Ishikawa (cell line): Measurements from ENCODE around the gene OPCML.

Experiments used
- CEBPB ChIP-seq: IDR thresholded peaks from 2 replicates; pipeline ENCODE4 v1.6.1; 2012
- CREB1 ChIP-seq: IDR thresholded peaks from 2 replicates; pipeline ENCODE4 v1.6.1; 2012; ENCODE audit warnings: low read depth
- EGR1 ChIP-seq: IDR thresholded peaks from 2 replicates; pipeline ENCODE4 v1.6.1; 2012
- EP300 ChIP-seq: IDR thresholded peaks from 2 replicates; pipeline ENCODE4 v1.6.1; 2012; ENCODE audit warnings: borderline replicate concordance
- FOXM1 ChIP-seq: IDR thresholded peaks from 2 replicates; pipeline ENCODE4 v1.6.1; 2012; ENCODE audit warnings: low read depth, borderline replicate concordance
- NFIC ChIP-seq: IDR thresholded peaks from 2 replicates; pipeline ENCODE4 v1.6.1; 2012
- RAD21 ChIP-seq: IDR thresholded peaks from 2 replicates; pipeline ENCODE4 v1.6.1; 2012; ENCODE audit warnings: low read depth
- TAF1 ChIP-seq: IDR thresholded peaks from 2 replicates; pipeline ENCODE4 v1.6.1; 2012; ENCODE audit warnings: low read depth, mild to moderate bottlenecking
- TCF12 ChIP-seq: IDR thresholded peaks from 2 replicates; pipeline ENCODE4 v1.6.1; 2012; ENCODE audit warnings: low read depth
- TEAD4 ChIP-seq: IDR thresholded peaks from 2 replicates; pipeline ENCODE4 v1.6.1; 2012
- YY1 ChIP-seq: IDR thresholded peaks from 2 replicates; pipeline ENCODE4 v1.6.1; 2012; ENCODE audit warnings: low read depth
- ZBTB7A ChIP-seq: IDR thresholded peaks from 2 replicates; pipeline ENCODE4 v1.6.1; 2012; ENCODE audit warnings: low read depth
- TF ChIP-seq, protein P1 (sequence below): IDR thresholded peaks from 2 replicates; pipeline ENCODE4 v1.6.1; 2012
- TF ChIP-seq, protein P2 (sequence below): IDR thresholded peaks from 2 replicates; pipeline ENCODE4 v1.6.1; 2012; ENCODE audit warnings: low read depth, mild to moderate bottlenecking
- TF ChIP-seq, protein P3 (sequence below): IDR thresholded peaks from 2 replicates; pipeline ENCODE4 v1.6.1; 2012

The OPCML gene

GRCh38 chr11:133291780-133292179, 240.5 kb downstream of the OPCML start:
- TF ChIP-seq YY1 (no peak), TAF1 (no peak), TEAD4 (no peak), RAD21 (no peak), NFIC (no peak), ZBTB7A (no peak), EP300 (no peak), CEBPB (no peak), TCF12 (no peak), CREB1 (no peak), FOXM1 (no peak)
- TF ChIP-seq, protein P1, sequence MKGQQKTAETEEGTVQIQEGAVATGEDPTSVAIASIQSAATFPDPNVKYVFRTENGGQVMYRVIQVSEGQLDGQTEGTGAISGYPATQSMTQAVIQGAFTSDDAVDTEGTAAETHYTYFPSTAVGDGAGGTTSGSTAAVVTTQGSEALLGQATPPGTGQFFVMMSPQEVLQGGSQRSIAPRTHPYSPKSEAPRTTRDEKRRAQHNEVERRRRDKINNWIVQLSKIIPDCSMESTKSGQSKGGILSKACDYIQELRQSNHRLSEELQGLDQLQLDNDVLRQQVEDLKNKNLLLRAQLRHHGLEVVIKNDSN, result no peak
- TF ChIP-seq, protein P2, sequence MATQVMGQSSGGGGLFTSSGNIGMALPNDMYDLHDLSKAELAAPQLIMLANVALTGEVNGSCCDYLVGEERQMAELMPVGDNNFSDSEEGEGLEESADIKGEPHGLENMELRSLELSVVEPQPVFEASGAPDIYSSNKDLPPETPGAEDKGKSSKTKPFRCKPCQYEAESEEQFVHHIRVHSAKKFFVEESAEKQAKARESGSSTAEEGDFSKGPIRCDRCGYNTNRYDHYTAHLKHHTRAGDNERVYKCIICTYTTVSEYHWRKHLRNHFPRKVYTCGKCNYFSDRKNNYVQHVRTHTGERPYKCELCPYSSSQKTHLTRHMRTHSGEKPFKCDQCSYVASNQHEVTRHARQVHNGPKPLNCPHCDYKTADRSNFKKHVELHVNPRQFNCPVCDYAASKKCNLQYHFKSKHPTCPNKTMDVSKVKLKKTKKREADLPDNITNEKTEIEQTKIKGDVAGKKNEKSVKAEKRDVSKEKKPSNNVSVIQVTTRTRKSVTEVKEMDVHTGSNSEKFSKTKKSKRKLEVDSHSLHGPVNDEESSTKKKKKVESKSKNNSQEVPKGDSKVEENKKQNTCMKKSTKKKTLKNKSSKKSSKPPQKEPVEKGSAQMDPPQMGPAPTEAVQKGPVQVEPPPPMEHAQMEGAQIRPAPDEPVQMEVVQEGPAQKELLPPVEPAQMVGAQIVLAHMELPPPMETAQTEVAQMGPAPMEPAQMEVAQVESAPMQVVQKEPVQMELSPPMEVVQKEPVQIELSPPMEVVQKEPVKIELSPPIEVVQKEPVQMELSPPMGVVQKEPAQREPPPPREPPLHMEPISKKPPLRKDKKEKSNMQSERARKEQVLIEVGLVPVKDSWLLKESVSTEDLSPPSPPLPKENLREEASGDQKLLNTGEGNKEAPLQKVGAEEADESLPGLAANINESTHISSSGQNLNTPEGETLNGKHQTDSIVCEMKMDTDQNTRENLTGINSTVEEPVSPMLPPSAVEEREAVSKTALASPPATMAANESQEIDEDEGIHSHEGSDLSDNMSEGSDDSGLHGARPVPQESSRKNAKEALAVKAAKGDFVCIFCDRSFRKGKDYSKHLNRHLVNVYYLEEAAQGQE, result no peak
- TF ChIP-seq, protein P3, sequence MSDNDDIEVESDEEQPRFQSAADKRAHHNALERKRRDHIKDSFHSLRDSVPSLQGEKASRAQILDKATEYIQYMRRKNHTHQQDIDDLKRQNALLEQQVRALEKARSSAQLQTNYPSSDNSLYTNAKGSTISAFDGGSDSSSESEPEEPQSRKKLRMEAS, result no peak

GRCh38 chr11:133285359-133285758, 246.9 kb downstream of the OPCML start:
- TF ChIP-seq NFIC, result no peak
- TF ChIP-seq EP300, result no peak
- no peak for TF ChIP-seq FOXM1
- TF ChIP-seq CREB1, result no peak
- no peak for TF ChIP-seq TCF12
- TF ChIP-seq EGR1, result no peak
- no peak for TF ChIP-seq CEBPB
- TF ChIP-seq RAD21, result no peak

GRCh38 chr11:133284156-133284555, 248.1 kb downstream of the OPCML start:
- TF ChIP-seq RAD21, result no peak
- TF ChIP-seq, protein P2, result no peak
- TF ChIP-seq NFIC, result no peak
- TF ChIP-seq EGR1, result no peak
- TF ChIP-seq TEAD4, result no peak
- TF ChIP-seq TAF1, result no peak
- TF ChIP-seq EP300, result no peak
- no peak for TF ChIP-seq CEBPB
- no peak for TF ChIP-seq FOXM1
- TF ChIP-seq, protein P3, result no peak
- no peak for TF ChIP-seq YY1
- TF ChIP-seq, protein P1, result no peak
- no peak for TF ChIP-seq CREB1

- TF ChIP-seq, protein P3, result no peak
- TF ChIP-seq EP300 (no peak), EGR1 (no peak), FOXM1 (no peak), TEAD4 (no peak), CEBPB (no peak), YY1 (no peak), RAD21 (no peak), ZBTB7A (no peak), TCF12 (no peak), TAF1 (no peak)
- TF ChIP-seq, protein P2, result no peak
- TF ChIP-seq, protein P1, result no peak
Observed at GRCh38 chr11:133277886-133278285, 254.4 kb downstream of the OPCML start.
